Astrocyte of the cerebellum (primary cell): ENCODE data around the gene GINS2.
A peak's percentile ranks its signal among the peaks of the same experiment; 100 is the strongest.

Source experiments
- DNase-seq: peaks from one replicate; pipeline ENCODE4 v3.0.0-alpha.2; 2011; ENCODE audit warnings: low read depth
- H3K4me3 ChIP-seq: 2 replicates; pipeline ENCODE4 v1.5.1; 2011; ENCODE audit warnings: mild to moderate bottlenecking, low read depth, low read length, moderate library complexity
- in situ Hi-C: cut with HindIII; loops from 2 replicates; pipeline ENCODE4 v1.10.0; 2017; ENCODE audit warnings: low sequenced_read_pairs
- TF ChIP-seq, protein P1 (sequence below): IDR thresholded peaks from 2 replicates; pipeline ENCODE4 v1.5.1; 2012; ENCODE audit warnings: low read length, low read depth, moderate library complexity, mild to moderate bottlenecking; ENCODE audit errors: missing control alignments

The GINS2 gene

DNA sequence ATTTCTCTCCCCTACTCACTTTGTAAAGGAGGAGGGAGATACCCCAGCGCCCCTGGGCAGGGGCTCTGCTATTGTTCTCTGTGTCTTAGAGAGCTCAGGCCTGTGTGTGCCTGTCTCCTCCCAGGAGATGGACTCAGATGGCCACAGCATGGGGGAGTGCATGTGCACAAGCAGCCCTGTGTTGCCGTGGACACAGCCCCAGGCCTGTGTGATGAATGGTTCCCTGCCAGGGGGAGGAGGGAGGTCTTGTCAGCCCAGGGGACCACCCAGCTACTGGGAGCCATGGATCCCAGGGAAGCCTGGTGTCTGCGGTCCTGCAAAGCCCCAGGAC is 26.3 kb downstream of the GINS2 start:
- TF ChIP-seq, protein P1, sequence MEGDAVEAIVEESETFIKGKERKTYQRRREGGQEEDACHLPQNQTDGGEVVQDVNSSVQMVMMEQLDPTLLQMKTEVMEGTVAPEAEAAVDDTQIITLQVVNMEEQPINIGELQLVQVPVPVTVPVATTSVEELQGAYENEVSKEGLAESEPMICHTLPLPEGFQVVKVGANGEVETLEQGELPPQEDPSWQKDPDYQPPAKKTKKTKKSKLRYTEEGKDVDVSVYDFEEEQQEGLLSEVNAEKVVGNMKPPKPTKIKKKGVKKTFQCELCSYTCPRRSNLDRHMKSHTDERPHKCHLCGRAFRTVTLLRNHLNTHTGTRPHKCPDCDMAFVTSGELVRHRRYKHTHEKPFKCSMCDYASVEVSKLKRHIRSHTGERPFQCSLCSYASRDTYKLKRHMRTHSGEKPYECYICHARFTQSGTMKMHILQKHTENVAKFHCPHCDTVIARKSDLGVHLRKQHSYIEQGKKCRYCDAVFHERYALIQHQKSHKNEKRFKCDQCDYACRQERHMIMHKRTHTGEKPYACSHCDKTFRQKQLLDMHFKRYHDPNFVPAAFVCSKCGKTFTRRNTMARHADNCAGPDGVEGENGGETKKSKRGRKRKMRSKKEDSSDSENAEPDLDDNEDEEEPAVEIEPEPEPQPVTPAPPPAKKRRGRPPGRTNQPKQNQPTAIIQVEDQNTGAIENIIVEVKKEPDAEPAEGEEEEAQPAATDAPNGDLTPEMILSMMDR = no peak
- no peak for DNase-seq
- H3K4me3 ChIP-seq = no peak overlapping the region
- in situ Hi-C loops = no loop called here

GRCh38 chr16:85661740-85662481 is 26.8 kb downstream of the GINS2 start:
- no peak overlapping the region for H3K4me3 ChIP-seq
- TF ChIP-seq, protein P1 = no peak
- no peak for DNase-seq
- in situ Hi-C loops = no loop called here

DNA sequence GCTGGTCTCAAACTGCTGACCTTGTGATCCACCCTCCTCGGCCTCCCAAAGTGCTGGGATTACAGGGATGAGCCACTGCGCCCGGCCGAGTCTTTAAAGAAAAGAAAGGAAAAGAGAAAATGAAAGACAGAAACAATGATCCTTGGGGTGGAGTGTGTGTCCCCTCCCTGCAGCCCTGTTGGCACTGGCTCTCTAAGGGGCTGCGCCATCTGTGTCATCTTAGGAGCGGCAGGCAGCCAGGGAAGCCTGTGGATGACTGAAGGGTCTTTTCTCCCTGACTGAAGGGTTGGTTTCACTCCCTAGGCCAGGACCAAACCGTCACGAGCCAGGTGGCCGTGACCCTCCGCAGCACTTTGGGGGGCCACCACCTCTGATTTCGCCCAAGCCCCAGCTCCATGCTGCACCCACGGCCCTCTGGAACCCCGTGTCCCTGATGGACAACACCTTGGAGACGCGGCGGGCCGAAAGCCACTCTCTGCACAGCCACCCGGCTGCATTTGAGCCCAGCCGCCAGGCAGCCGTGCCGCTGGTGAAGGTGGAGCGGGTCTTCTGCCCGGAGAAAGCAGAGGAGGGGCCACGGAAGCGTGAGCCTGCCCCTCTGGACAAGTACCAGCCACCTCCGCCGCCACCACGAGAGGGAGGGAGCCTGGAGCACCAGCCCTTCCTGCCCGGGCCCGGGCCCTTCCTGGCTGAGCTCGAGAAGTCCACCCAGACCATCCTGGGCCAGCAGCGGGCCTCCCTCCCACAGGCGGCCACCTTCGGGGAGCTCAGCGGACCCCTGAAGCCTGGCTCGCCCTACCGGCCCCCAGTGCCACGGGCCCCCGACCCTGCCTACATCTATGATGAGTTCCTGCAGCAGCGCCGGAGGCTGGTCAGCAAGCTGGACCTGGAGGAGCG is 27.7 kb downstream of the GINS2 start:
- TF ChIP-seq, protein P1 = no peak
- no peak for DNase-seq
- in situ Hi-C loops = no loop called here
- H3K4me3 ChIP-seq = no peak overlapping the region

GRCh38 chr16:85659805-85660511 is 28.8 kb downstream of the GINS2 start:
- in situ Hi-C loops = no loop called here
- DNase-seq = peak; percentile 18
- TF ChIP-seq, protein P1 = peak; percentile 99
- H3K4me3 ChIP-seq = no peak overlapping the region

DNA sequence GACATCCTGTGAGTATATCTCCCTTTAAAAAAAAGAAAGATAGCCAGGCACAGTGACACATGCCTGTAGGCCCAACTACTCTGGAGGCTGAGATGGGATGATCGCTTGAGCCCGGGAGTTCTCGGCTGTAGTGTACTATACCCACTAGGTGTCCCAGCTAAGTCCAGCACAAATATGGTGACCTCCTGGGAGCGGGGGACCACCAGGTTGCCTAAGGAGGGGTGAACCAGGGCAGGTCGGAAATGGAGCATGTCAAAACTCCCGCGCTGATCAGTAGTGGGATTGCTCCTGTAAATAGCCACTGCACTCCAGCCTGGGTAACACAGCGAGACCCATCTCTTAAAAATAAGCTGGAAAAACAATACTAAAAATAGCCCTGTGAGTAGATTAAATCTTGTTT is 29.4 kb downstream of the GINS2 start:
- H3K4me3 ChIP-seq = no peak overlapping the region
- DNase-seq = no peak
- TF ChIP-seq, protein P1 = no peak
- in situ Hi-C loops = no loop called here
